Hematopoietic multipotent progenitor cell treated with erythropoietin and hydrocortisone succinate and interleukin-3 and kit ligand, for 4 days (in vitro differentiated cells): Measurements from ENCODE around the gene GIPR.
"Not testable (repeated sequence)": the region's sequence is repeated elsewhere in the genome, so short reads cannot be mapped to it uniquely, and the experiment has no call there.

Source experiments
- DNase-seq: peaks from one replicate; pipeline ENCODE4 v3.0.0-alpha.2; 2015

The GIPR gene

GRCh38 chr19:45667620-45668341 is at the start of gene GIPR:
GIPR (plus strand) TSS chr19:45668221; CDS start chr19:45669521, 1,300 bp downstream.
- DNase-seq = peak; percentile 67

- no peak for DNase-seq
Observed at GRCh38 chr19:45621389-45621788, 46.6 kb upstream of the GIPR start.

- no peak for DNase-seq
Observed at GRCh38 chr19:45621976-45622503, 46.0 kb upstream of the GIPR start.

- no peak for DNase-seq
Observed at GRCh38 chr19:45623984-45624383, 44.0 kb upstream of the GIPR start.

- not testable (repeated sequence) for DNase-seq
Observed at GRCh38 chr19:45628219-45628618, 39.8 kb upstream of the GIPR start.

- DNase-seq = no peak
Observed at GRCh38 chr19:45629704-45630103, 38.3 kb upstream of the GIPR start.

GRCh38 chr19:45630463-45630862 is 37.6 kb upstream of the GIPR start:
- no peak for DNase-seq

GRCh38 chr19:45632468-45633196 is 35.4 kb upstream of the GIPR start:
- peak; percentile 68 for DNase-seq

GRCh38 chr19:45636275-45636674 is 31.7 kb upstream of the GIPR start:
- DNase-seq = no peak

GRCh38 chr19:45636902-45637301 is 31.1 kb upstream of the GIPR start:
- DNase-seq = no peak

GRCh38 chr19:45637890-45638667 is 29.9 kb upstream of the GIPR start:
- no peak for DNase-seq

- DNase-seq = peak; percentile 78
Observed at GRCh38 chr19:45638930-45639729, 28.9 kb upstream of the GIPR start, which contains the start of gene EML2. EML2 (minus strand) TSS chr19:45639397; CDS start chr19:45639376, 21 bp downstream.

GRCh38 chr19:45640849-45641273 is 27.2 kb upstream of the GIPR start:
- no peak for DNase-seq

GRCh38 chr19:45641274-45642105 is 26.5 kb upstream of the GIPR start:
- peak; percentile 99 for DNase-seq

- DNase-seq = peak; percentile 94
Observed at GRCh38 chr19:45643024-45643926, 24.7 kb upstream of the GIPR start.

- no peak for DNase-seq
Observed at GRCh38 chr19:45643927-45644771, 23.9 kb upstream of the GIPR start.

- DNase-seq = no peak
Observed at GRCh38 chr19:45645068-45645630, 22.9 kb upstream of the GIPR start.

- peak; percentile 97 for DNase-seq
Observed at GRCh38 chr19:45645631-45646344, 22.2 kb upstream of the GIPR start.
